Right lobe of liver (tissue), 6 donors: ENCODE data around the gene ZNF292. TPM values are rescaled to one million over a fixed set of nuclear protein-coding genes. Genes with fewer than 3 reads are reported as not detected.

ENCODE experiments used
- ATAC-seq, 4 donors: fragments of 200-7000 bp; cut with Tn5 transposase; one replicate each; pipeline ENCODE4 v1.9.1; 2020; ENCODE audit warnings: mild to moderate bottlenecking in 4 of 4, moderate library complexity in 4 of 4
- DNase-seq, 3 donors: peaks; one replicate each; pipeline ENCODE4 v3.0.0-alpha.2; 2020
- H3K27ac ChIP-seq, 3 donors: fragments of 200-600 bp; one replicate each; pipeline ENCODE4 v1.8.0; 2022
- H3K27me3 ChIP-seq, 2 donors: fragments of 200-600 bp; one replicate each; pipeline ENCODE4 v1.8.0; 2022
- H3K36me3 ChIP-seq, 4 donors: fragments of 200-600 bp; sonication (generic) in 1 of 4; one replicate each; pipeline versions ENCODE4 v1.5.1 to v1.8.0; 2017 to 2022; ENCODE audit warnings: control low read depth in 1 of 4
- H3K4me1 ChIP-seq, 4 donors: fragments of 200-600 bp; sonication (generic) in 1 of 4; one replicate each; pipeline versions ENCODE4 v1.5.1 to v1.8.0; 2017 to 2022; ENCODE audit warnings: control low read depth in 1 of 4
- H3K4me3 ChIP-seq, 3 donors: fragments of 200-600 bp; one replicate each; pipeline ENCODE4 v1.8.0; 2022
- H3K9me3 ChIP-seq, 4 donors: fragments of 200-600 bp; sonication (generic) in 1 of 4; one replicate each; pipeline versions ENCODE4 v1.5.1 to v1.8.0; 2017 to 2022; ENCODE audit warnings: control low read depth in 1 of 4
- POLR2A ChIP-seq: fragments of 450-650 bp; IDR thresholded peaks from one replicate; pipeline ENCODE4 v1.6.1; 2017; ENCODE audit warnings: antibody characterized with exemption, mild to moderate bottlenecking
- WGBS: methylation state at CpG from one replicate; pipeline ENCODE4 v1.1.6; 2018; ENCODE audit warnings: low coverage, low lambda C conversion rate; ENCODE audit not compliant: insufficient coverage; ENCODE audit errors: missing lambda C conversion rate; 5-methylcytosine and 5-hydroxymethylcytosine counted together
- intact Hi-C, 2 donors: fragments of 100-400 bp; cut with DNase I; formaldehyde crosslinking; loops; one replicate each; pipeline versions ENCODE4 v1.11.2 to v1.14.1; 2022
- total RNA-seq, 6 experiments: library from RNA; depleted of rRNA in 2 of 6; stranded (reverse); fragments of >200 nt in 2 of 6; fragmentation: NEBNext Ultra II Directional in 3 of 6; extraction: Animal tissue kit (Norgen Biotek cat#: 25700) in 3 of 6; gene quantifications; one replicate each; pipeline versions ENCODE4 v1.1.0 to v1.2.4, GENCODE V29; 2016 to 2023
- TF ChIP-seq, protein P1 (sequence below), 4 donors: fragments of 200-600 bp in 3 of 4; fragments of 450-650 bp in 1 of 4; IDR thresholded peaks; one replicate each; pipeline versions ENCODE4 v1.5.1 to v1.8.0; 2016 to 2022; ENCODE audit warnings: antibody characterized with exemption in 4 of 4, mild to moderate bottlenecking in 2 of 4
- donor health status: DM: no; HTN: yes; CAD: no.
- donor health status: DM: no; HTN: no; CAD: no.
- donor health status: DM: no; HTN: no; CAD: no.
- donor health status: DM: no; HTN: yes; CAD: no.
- donor health status: DM: no; HTN: yes; CAD: no.

Gene ZNF292
- total RNA-seq, 6 experiments from 2014 or later = 8.7 to 22.0 (median 11.2) TPM

DNA sequence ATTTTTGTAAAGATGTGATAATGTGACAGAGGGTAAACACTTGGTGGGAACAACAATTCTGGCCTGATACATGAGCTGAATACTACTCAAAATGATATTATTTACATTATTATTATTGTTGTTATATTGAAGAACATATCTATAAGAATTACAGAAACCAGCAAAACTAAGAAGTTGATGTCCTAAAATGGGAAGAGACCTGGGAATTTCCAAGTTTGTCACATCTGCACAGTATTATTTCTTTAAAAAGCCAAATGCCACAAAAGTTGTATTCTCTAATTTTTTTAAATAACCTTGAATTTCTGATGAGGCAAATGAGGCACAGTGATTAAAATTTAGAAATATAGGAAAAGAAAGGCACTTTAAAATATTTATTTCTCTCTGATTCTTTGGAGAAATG lies 5.0 kb upstream of the ZNF292 start:
- no peak for ATAC-seq
- DNase-seq = no peak
- no peak for TF ChIP-seq POLR2A
- TF ChIP-seq, protein P1, sequence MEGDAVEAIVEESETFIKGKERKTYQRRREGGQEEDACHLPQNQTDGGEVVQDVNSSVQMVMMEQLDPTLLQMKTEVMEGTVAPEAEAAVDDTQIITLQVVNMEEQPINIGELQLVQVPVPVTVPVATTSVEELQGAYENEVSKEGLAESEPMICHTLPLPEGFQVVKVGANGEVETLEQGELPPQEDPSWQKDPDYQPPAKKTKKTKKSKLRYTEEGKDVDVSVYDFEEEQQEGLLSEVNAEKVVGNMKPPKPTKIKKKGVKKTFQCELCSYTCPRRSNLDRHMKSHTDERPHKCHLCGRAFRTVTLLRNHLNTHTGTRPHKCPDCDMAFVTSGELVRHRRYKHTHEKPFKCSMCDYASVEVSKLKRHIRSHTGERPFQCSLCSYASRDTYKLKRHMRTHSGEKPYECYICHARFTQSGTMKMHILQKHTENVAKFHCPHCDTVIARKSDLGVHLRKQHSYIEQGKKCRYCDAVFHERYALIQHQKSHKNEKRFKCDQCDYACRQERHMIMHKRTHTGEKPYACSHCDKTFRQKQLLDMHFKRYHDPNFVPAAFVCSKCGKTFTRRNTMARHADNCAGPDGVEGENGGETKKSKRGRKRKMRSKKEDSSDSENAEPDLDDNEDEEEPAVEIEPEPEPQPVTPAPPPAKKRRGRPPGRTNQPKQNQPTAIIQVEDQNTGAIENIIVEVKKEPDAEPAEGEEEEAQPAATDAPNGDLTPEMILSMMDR (IDR thresholded peaks at IDR 0.05) = no peak
- H3K4me1 ChIP-seq = peaks cover 0 to 11% (median 2%) of the 10 kb centered on the region in 4 donors
- H3K4me3 ChIP-seq = no peak overlapping the region
- intact Hi-C loops = no loop called here
- H3K9me3 ChIP-seq = no peaks in the 10 kb centered on the region
- H3K27me3 ChIP-seq = no peaks in the 10 kb centered on the region
- no peaks in the 10 kb centered on the region for H3K36me3 ChIP-seq
- no peak overlapping the region for H3K27ac ChIP-seq

GRCh38 chr6:87151471-87151780 lies 3.9 kb upstream of the ZNF292 start:
- TF ChIP-seq, protein P1 (IDR thresholded peaks at IDR 0.05) = no peak
- TF ChIP-seq POLR2A = no peak

DNA sequence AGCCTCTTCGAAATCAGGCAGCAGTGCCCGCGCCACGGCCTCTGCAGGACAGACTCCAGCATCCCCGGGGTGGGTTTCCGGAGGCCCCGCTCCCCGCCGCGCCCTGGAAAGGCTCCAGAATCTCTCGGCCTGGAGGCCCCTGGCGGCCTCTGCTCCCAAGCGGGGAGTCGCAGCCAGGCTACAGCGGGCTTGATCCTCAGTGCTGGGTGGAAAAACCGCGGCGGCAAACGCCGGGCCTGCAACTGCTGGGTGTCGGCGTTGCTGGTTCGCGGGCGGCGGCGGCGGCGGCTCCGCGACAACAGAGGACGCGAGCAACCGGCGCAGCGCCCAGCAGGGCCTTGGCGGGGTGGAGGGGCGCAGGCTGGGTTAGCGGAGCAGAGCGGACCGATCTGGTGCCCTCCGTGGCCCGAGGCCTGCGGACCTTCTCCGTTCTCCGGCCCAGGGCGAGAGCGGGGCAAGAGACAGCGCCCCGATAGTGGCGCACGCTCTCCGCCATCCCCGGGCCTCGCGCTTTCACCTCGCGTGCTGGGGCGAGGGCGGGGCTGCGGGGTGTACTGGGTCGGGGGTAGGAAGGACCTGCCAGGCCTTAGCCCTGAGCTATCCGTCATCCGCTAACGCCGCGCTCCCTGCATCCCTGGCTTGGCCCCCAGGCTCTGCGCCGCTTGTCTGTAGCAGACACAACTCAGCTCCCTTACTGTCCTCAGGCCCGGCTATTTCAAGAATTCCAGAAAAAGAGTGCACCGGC lies 3.4 kb upstream of the ZNF292 start:
- TF ChIP-seq, protein P1 (IDR thresholded peaks at IDR 0.05) = no peak
- peak; percentile 27 for TF ChIP-seq POLR2A
- Histone ChIP-seq H3K9me3 (no peaks in the 10 kb centered on the region), H3K27ac (peak overlapping the region; percentile 68 to 80 (median 73)), H3K4me3 (peak overlapping the region; percentile 51 to 66 (median 61)), H3K4me1 (peaks cover 0 to 17% (median 2%) of the 10 kb centered on the region in 4 donors), H3K36me3 (no peaks in the 10 kb centered on the region), H3K27me3 (no peaks in the 10 kb centered on the region)
- 0% methylated on average over 4 of the region's 71 CpGs for WGBS
- intact Hi-C loops = no loop called here
- DNase-seq (peak; percentile 68 to 79 (median 77)), ATAC-seq (peak; percentile 43 to 65 (median 55))

More at GRCh38 chr6:87151471-87151780, 3.9 kb upstream of the ZNF292 start:
- peak overlapping the region; percentile 68 to 80 (median 73) for H3K27ac ChIP-seq
- ATAC-seq = no peak
- H3K4me3 ChIP-seq = peak overlapping the region; percentile 51 to 66 (median 61)
- intact Hi-C loops = no loop called here
- H3K4me1 ChIP-seq = peaks cover 0 to 12% (median 2%) of the 10 kb centered on the region in 4 donors
- H3K36me3 ChIP-seq = no peaks in the 10 kb centered on the region
- no peak for DNase-seq
- no peaks in the 10 kb centered on the region for H3K9me3 ChIP-seq
- 36% methylated on average over 4 of the region's 4 CpGs for WGBS
- H3K27me3 ChIP-seq = no peaks in the 10 kb centered on the region

DNA sequence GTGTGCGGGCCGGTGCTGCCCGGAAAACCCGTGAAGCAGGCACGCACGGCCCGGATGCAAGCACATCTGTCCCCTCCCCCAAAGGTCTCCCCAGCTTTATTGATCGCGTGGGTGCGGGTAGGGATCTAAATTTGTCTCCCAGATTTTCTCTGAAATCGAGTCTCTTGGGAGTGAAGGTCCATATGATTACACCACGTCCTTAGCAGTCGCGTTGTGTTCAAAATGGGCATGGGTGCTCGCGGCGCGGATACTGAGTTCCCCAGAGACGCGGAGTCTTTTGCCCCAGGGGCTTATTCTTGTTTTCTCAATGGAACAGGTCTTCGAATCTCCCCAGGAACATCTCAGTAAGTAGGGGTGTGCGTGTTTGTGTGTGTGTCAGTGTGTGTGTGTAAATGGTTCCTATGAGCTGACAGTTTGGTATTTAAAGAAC lies 2.8 kb upstream of the ZNF292 start:
- Histone ChIP-seq H3K27me3 (no peaks in the 10 kb centered on the region), H3K4me1 (peaks cover 0 to 19% (median 2%) of the 10 kb centered on the region in 4 donors), H3K9me3 (no peaks in the 10 kb centered on the region), H3K4me3 (peak overlapping the region; percentile 51 to 66 (median 61)), H3K36me3 (no peaks in the 10 kb centered on the region), H3K27ac (peak overlapping the region; percentile 68 to 80 (median 73))
- TF ChIP-seq POLR2A = no peak
- TF ChIP-seq, protein P1 (IDR thresholded peaks at IDR 0.05) = no peak
- ATAC-seq (no peak), DNase-seq (no peak)
- intact Hi-C loops = no loop called here
- 28% methylated on average over 22 of the region's 22 CpGs for WGBS
